DMS114 treated with DMSO at 0.1 percent for 48 hours (cell line): Measurements from ENCODE around the gene FGF22.
"Not testable (repeated sequence)": the region's sequence is repeated elsewhere in the genome, so short reads cannot be mapped to it uniquely, and the experiment has no call there.

Source experiments
- DNase-seq: peaks from one replicate; lab custom pipeline; 2025; ENCODE audit not compliant: unreplicated experiment; lab: John Stamatoyannopoulos, UW

FGF22 gene

GRCh38 chr19:621819-622218, 17.9 kb upstream of the FGF22 start:
- no peak for DNase-seq

- no peak for DNase-seq
Observed at GRCh38 chr19:622666-623065, 17.0 kb upstream of the FGF22 start.

- no peak for DNase-seq
Observed at GRCh38 chr19:623175-623916, 16.3 kb upstream of the FGF22 start.

GRCh38 chr19:623974-624373, 15.7 kb upstream of the FGF22 start:
- DNase-seq: no peak

- DNase-seq: no peak
Observed at GRCh38 chr19:624433-625109, 15.1 kb upstream of the FGF22 start.

- DNase-seq: no peak
Observed at GRCh38 chr19:625257-625656, 14.4 kb upstream of the FGF22 start.

GRCh38 chr19:626566-626965, 13.1 kb upstream of the FGF22 start:
- DNase-seq: not testable (repeated sequence)

GRCh38 chr19:628168-628567, 11.5 kb upstream of the FGF22 start:
- no peak for DNase-seq

GRCh38 chr19:629515-629914, 10.2 kb upstream of the FGF22 start:
- not testable (repeated sequence) for DNase-seq

GRCh38 chr19:629961-630714, 9.5 kb upstream of the FGF22 start:
- no peak for DNase-seq

GRCh38 chr19:632579-633067, 7.1 kb upstream of the FGF22 start:
- DNase-seq: no peak

- DNase-seq: peak; percentile 78
Observed at GRCh38 chr19:633068-633785, 6.5 kb upstream of the FGF22 start, which contains the start of gene POLRMT. Gene POLRMT, minus strand, starts transcription at chr19:633537. Its CDS starts 25 bp downstream, at chr19:633512.

GRCh38 chr19:633786-634639, 5.7 kb upstream of the FGF22 start:
- DNase-seq: no peak

GRCh38 chr19:634975-635652, 4.6 kb upstream of the FGF22 start:
- DNase-seq: no peak

- no peak for DNase-seq
Observed at GRCh38 chr19:638906-639252, 800 bp upstream of the FGF22 start.

- DNase-seq: no peak
Observed at GRCh38 chr19:640161-640558, 481 bp downstream of the FGF22 start.

- no peak for DNase-seq
Observed at GRCh38 chr19:640606-641189, 1.0 kb downstream of the FGF22 start.

GRCh38 chr19:641702-642101, 2.0 kb downstream of the FGF22 start:
- DNase-seq: no peak
